DND-41 (cell line): ENCODE results near the gene SEC16A.

ENCODE experiments used
- EZH2 ChIP-seq: IDR thresholded peaks from 3 replicates; pipeline ENCODE4 v1.6.1; 2012; ENCODE audit warnings: borderline replicate concordance, low read depth, mild to moderate bottlenecking, moderate library complexity, low read length, inconsistent platforms; ENCODE audit not compliant: severe bottlenecking
- TF ChIP-seq, protein P1 (sequence below): IDR thresholded peaks from 2 replicates; pipeline ENCODE4 v1.5.1; 2012; ENCODE audit warnings: borderline replicate concordance, low read length, moderate library complexity, mild to moderate bottlenecking; ENCODE audit not compliant: poor library complexity, severe bottlenecking; ENCODE audit errors: extremely low read depth

DNA sequence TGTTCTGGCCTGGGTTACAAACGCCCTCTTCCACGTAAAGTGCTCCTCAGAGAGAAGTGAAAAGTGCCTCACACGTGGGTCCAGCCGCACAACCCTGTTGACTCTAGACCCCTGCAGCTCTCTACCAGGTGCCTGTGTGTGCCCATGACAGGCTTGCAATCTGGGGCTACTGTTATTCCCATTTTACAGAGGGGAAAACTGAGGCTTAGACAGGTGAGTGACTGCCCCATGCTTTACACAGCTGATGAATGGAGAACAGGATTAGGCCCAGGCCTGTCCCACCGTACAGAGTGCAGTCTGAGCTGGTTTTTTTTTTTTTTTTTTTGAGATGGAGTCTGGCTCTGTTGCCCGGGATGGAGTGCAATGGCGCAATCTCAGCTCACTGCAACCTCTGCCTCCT is 37.0 kb downstream of the SEC16A start:
- TF ChIP-seq, protein P1, sequence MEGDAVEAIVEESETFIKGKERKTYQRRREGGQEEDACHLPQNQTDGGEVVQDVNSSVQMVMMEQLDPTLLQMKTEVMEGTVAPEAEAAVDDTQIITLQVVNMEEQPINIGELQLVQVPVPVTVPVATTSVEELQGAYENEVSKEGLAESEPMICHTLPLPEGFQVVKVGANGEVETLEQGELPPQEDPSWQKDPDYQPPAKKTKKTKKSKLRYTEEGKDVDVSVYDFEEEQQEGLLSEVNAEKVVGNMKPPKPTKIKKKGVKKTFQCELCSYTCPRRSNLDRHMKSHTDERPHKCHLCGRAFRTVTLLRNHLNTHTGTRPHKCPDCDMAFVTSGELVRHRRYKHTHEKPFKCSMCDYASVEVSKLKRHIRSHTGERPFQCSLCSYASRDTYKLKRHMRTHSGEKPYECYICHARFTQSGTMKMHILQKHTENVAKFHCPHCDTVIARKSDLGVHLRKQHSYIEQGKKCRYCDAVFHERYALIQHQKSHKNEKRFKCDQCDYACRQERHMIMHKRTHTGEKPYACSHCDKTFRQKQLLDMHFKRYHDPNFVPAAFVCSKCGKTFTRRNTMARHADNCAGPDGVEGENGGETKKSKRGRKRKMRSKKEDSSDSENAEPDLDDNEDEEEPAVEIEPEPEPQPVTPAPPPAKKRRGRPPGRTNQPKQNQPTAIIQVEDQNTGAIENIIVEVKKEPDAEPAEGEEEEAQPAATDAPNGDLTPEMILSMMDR, result no peak
- TF ChIP-seq EZH2, result no peak
